Endodermal cell (in vitro differentiated cells): ENCODE data around the gene ANKIB1. TPM values are rescaled to one million over a fixed set of nuclear protein-coding genes. Genes with fewer than 3 reads are reported as not detected.

ENCODE experiments used
- DNase-seq: peaks from one replicate; pipeline ENCODE4 v3.0.0-alpha.2; 2017
- H3K27ac ChIP-seq: 2 replicates; pipeline ENCODE4 v1.5.1; 2013; ENCODE audit warnings: mild to moderate bottlenecking, low read depth, low read length, moderate library complexity
- H3K27me3 ChIP-seq: 2 replicates; pipeline ENCODE4 v1.6.1; 2013; ENCODE audit warnings: mild to moderate bottlenecking, low read length, moderate library complexity; ENCODE audit not compliant: insufficient read depth, control insufficient read depth, poor library complexity, severe bottlenecking
- H3K36me3 ChIP-seq: 2 replicates; pipeline ENCODE4 v1.7.0; 2013; ENCODE audit warnings: mild to moderate bottlenecking, low read length, moderate library complexity; ENCODE audit not compliant: control insufficient read depth, insufficient read depth
- H3K4me1 ChIP-seq: one replicate; pipeline ENCODE4 v1.7.0; 2013; ENCODE audit warnings: low read length; ENCODE audit not compliant: control insufficient read depth, insufficient read depth
- H3K4me3 ChIP-seq: 2 replicates; pipeline ENCODE4 v1.5.1; 2013; ENCODE audit warnings: mild to moderate bottlenecking, low read length, moderate library complexity
- H3K9ac ChIP-seq: 2 replicates; pipeline ENCODE4 v1.6.1; 2013; ENCODE audit warnings: mild to moderate bottlenecking, low read length, moderate library complexity; ENCODE audit not compliant: poor library complexity, severe bottlenecking; ENCODE audit errors: extremely low read depth
- H3K9me3 ChIP-seq: 2 replicates; pipeline ENCODE4 v1.6.1; 2013; ENCODE audit warnings: mild to moderate bottlenecking, low read length, moderate library complexity; ENCODE audit not compliant: control insufficient read depth
- H3K27ac Mint-ChIP-seq: 2 replicates; pipeline ENCODE4 v1.8.0; 2020; ENCODE audit warnings: mixed read lengths
- H3K27me3 Mint-ChIP-seq: 2 replicates; pipeline ENCODE4 v1.8.0; 2021; ENCODE audit warnings: mild to moderate bottlenecking, mixed read lengths; ENCODE audit not compliant: insufficient read depth
- H3K36me3 Mint-ChIP-seq: 2 replicates; pipeline ENCODE4 v1.8.0; 2020; ENCODE audit warnings: low read depth, mixed read lengths
- H3K4me1 Mint-ChIP-seq: 2 replicates; pipeline ENCODE4 v1.8.0; 2020; ENCODE audit warnings: mixed read lengths
- H3K4me3 Mint-ChIP-seq: 2 replicates; pipeline ENCODE4 v1.8.0; 2020; ENCODE audit warnings: mild to moderate bottlenecking, moderate library complexity, mixed read lengths
- H3K9me3 Mint-ChIP-seq: 2 replicates; pipeline ENCODE4 v1.8.0; 2020; ENCODE audit warnings: mild to moderate bottlenecking, mixed read lengths
- CTCF ChIP-seq: fragments of 200-600 bp; sonication (generic); conservative IDR thresholded peaks from 2 replicates; pipeline ENCODE4 v1.5.0; 2021; ENCODE audit warnings: antibody characterized with exemption, mild to moderate bottlenecking
- WGBS, 2 experiments: methylation state at CpG; one replicate each; pipeline versions ENCODE4 v1.1.5 to v1.1.7; 2013; ENCODE audit warnings: missing lambda C conversion rate in 2 of 2, mixed read lengths in 1 of 2; ENCODE audit not compliant: insufficient coverage in 1 of 2, insufficient read length in 1 of 2; 5-methylcytosine and 5-hydroxymethylcytosine counted together
- total RNA-seq, 2 donors: library from RNA; stranded (reverse); fragmentation: NEBNext Ultra II Directional in 1 of 2; extraction: Animal tissue kit (Norgen Biotek cat#: 25700) in 1 of 2; gene quantifications; 2 replicates in 1 of 2; 3 replicates in 1 of 2; pipeline ENCODE4 v1.2.1, GENCODE V29; 2021

ANKIB1 gene
- total RNA-seq, 2 donors from 2014 or later = 51.4 to 60.7 TPM

GRCh38 chr7:92296880-92297445 is 51.2 kb downstream of the ANKIB1 start:
- Histone ChIP-seq H3K4me3 (no peak overlapping the region), H3K9me3 (peaks cover 7% of the 10 kb centered on the region), H3K9ac (no peak overlapping the region), H3K36me3 (peaks cover 42% of the 10 kb centered on the region), H3K27me3 (no peaks in the 10 kb centered on the region), H3K27ac (no peak overlapping the region), H3K4me1 (peaks cover 5% of the 10 kb centered on the region)
- peaks cover 1% of the 10 kb centered on the region for H3K9me3 Mint-ChIP-seq
- no peak for DNase-seq
- TF ChIP-seq CTCF = no peak
- H3K27ac Mint-ChIP-seq = no peak overlapping the region
- no peaks in the 10 kb centered on the region for H3K27me3 Mint-ChIP-seq
- WGBS, 2 experiments = 84 to 94% methylated on average over 3 of the region's 3 CpGs
- peaks cover 25% of the 10 kb centered on the region for H3K4me1 Mint-ChIP-seq
- H3K4me3 Mint-ChIP-seq = no peak overlapping the region
- peaks cover 20% of the 10 kb centered on the region for H3K36me3 Mint-ChIP-seq

- H3K9me3 Mint-ChIP-seq = peaks cover 1% of the 10 kb centered on the region
- Histone ChIP-seq H3K9me3 (peaks cover 7% of the 10 kb centered on the region), H3K9ac (no peak overlapping the region), H3K4me1 (peaks cover 5% of the 10 kb centered on the region), H3K36me3 (peaks cover 42% of the 10 kb centered on the region), H3K27ac (no peak overlapping the region), H3K4me3 (no peak overlapping the region), H3K27me3 (no peaks in the 10 kb centered on the region)
- 80 to 90% methylated on average over 1 of the region's 1 CpG for WGBS, 2 experiments
- no peak overlapping the region for H3K27ac Mint-ChIP-seq
- TF ChIP-seq CTCF = no peak
- H3K4me3 Mint-ChIP-seq = no peak overlapping the region
- H3K4me1 Mint-ChIP-seq = peaks cover 25% of the 10 kb centered on the region
- DNase-seq = no peak
- no peaks in the 10 kb centered on the region for H3K27me3 Mint-ChIP-seq
- peaks cover 20% of the 10 kb centered on the region for H3K36me3 Mint-ChIP-seq
These were observed 52.0 kb downstream of the ANKIB1 start for GRCh38 chr7:92297736-92298135.

- no peak overlapping the region for H3K4me3 ChIP-seq
- H3K9ac ChIP-seq = no peak overlapping the region
- H3K4me1 Mint-ChIP-seq = no peaks in the 10 kb centered on the region
- H3K36me3 Mint-ChIP-seq = peaks cover 22% of the 10 kb centered on the region
- peaks cover 29% of the 10 kb centered on the region for H3K36me3 ChIP-seq
- TF ChIP-seq CTCF = no peak
- no peak overlapping the region for H3K27ac Mint-ChIP-seq
- no peak for DNase-seq
- no peaks in the 10 kb centered on the region for H3K27me3 Mint-ChIP-seq
- WGBS, 2 experiments = 95 to 100% methylated on average over 1 of the region's 2 CpGs
- no peak overlapping the region for H3K27ac ChIP-seq
- no peaks in the 10 kb centered on the region for H3K4me1 ChIP-seq
- no peak overlapping the region for H3K4me3 Mint-ChIP-seq
- no peaks in the 10 kb centered on the region for H3K27me3 ChIP-seq
- H3K9me3 ChIP-seq = peaks cover 7% of the 10 kb centered on the region
- peaks cover 1% of the 10 kb centered on the region for H3K9me3 Mint-ChIP-seq
These were observed 58.0 kb downstream of the ANKIB1 start for GRCh38 chr7:92303761-92304160.
